Esophagus muscularis mucosa (tissue), 3 donors: ENCODE results near the gene RUVBL1.

Experiments used
- POLR2A ChIP-seq: fragments of 450-650 bp; IDR thresholded peaks from one replicate; pipeline ENCODE4 v1.6.1; 2017; ENCODE audit warnings: antibody characterized with exemption, moderate library complexity, mild to moderate bottlenecking, low read depth
- TF ChIP-seq, protein P1 (sequence below), 3 experiments: fragments of 200-600 bp in 2 of 3; fragments of 450-650 bp in 1 of 3; sonication (generic) in 2 of 3; IDR thresholded peaks; one replicate each; pipeline ENCODE4 v1.5.1; 2017 to 2019; ENCODE audit warnings: antibody characterized with exemption in 3 of 3, mild to moderate bottlenecking in 2 of 3, moderate library complexity in 1 of 3

DNA sequence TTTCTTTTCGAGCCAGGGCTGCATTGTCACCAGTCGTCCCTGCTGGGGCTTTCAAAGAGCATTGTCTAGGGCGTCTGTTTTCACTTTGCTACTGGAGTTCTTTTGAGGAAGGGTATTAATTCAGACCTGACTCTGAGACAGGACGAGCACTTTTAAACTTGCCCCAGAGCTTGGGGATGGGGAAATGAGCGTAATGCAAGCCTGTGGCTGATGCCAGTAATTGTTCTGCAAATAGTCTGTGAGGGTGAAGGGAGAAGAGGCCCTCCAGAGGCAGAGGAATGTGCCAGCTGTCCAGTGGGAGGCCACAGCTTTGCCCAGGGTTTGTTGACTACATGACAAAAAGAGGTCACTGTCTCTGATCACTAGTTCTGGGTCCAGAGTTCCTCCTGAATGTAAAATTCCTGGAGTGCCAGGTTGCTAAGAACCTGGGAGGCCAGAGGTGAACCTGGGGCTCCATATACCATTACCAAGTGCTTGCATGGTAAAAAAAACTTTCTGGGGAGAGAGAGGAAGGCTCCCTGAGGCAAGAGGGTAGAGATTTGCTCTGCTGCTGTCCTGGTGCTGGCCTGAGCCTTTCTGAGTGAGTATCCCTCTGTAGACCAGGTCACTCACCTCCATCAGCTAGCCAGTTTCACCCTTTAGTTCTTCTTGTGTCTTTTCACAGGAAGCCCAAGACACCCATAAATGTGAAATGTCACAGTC lies 44.5 kb upstream of the RUVBL1 start:
- no peak for TF ChIP-seq POLR2A
- TF ChIP-seq, protein P1, sequence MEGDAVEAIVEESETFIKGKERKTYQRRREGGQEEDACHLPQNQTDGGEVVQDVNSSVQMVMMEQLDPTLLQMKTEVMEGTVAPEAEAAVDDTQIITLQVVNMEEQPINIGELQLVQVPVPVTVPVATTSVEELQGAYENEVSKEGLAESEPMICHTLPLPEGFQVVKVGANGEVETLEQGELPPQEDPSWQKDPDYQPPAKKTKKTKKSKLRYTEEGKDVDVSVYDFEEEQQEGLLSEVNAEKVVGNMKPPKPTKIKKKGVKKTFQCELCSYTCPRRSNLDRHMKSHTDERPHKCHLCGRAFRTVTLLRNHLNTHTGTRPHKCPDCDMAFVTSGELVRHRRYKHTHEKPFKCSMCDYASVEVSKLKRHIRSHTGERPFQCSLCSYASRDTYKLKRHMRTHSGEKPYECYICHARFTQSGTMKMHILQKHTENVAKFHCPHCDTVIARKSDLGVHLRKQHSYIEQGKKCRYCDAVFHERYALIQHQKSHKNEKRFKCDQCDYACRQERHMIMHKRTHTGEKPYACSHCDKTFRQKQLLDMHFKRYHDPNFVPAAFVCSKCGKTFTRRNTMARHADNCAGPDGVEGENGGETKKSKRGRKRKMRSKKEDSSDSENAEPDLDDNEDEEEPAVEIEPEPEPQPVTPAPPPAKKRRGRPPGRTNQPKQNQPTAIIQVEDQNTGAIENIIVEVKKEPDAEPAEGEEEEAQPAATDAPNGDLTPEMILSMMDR (IDR thresholded peaks at IDR 0.05): no peak
